Nephron progenitor cell (in vitro differentiated cells): ENCODE measurements around the gene RB1.

ENCODE experiments used
- DNase-seq: peaks from one replicate; pipeline ENCODE4 v3.0.0; 2021
- H3K27ac Mint-ChIP-seq: 2 replicates; pipeline ENCODE4 v1.8.0; 2021; ENCODE audit warnings: mild to moderate bottlenecking, moderate library complexity, mixed read lengths
- H3K27me3 Mint-ChIP-seq: 2 replicates; pipeline ENCODE4 v1.8.0; 2021; ENCODE audit warnings: mild to moderate bottlenecking, low read depth, mixed read lengths; ENCODE audit not compliant: poor library complexity
- H3K36me3 Mint-ChIP-seq: 2 replicates; pipeline ENCODE4 v1.8.0; 2021; ENCODE audit warnings: low read depth, mixed read lengths
- H3K4me1 Mint-ChIP-seq: 2 replicates; pipeline ENCODE4 v1.8.0; 2021; ENCODE audit warnings: mixed read lengths
- H3K4me3 Mint-ChIP-seq: 2 replicates; pipeline ENCODE4 v1.8.0; 2021; ENCODE audit warnings: mild to moderate bottlenecking, moderate library complexity, mixed read lengths
- H3K9me3 Mint-ChIP-seq: 2 replicates; pipeline ENCODE4 v1.8.0; 2021; ENCODE audit warnings: mild to moderate bottlenecking, moderate library complexity, mixed read lengths
- CTCF ChIP-seq: fragments of 200-600 bp; sonication (generic); IDR thresholded peaks from 2 replicates; pipeline ENCODE4 v1.5.0; 2021; ENCODE audit warnings: antibody characterized with exemption

Gene RB1

GRCh38 chr13:48266701-48267639 lies 36.6 kb upstream of the RB1 start:
- Mint-ChIP-seq H3K27me3 (no peaks in the 10 kb centered on the region), H3K4me1 (peaks cover 15% of the 10 kb centered on the region), H3K27ac (peak overlapping the region; percentile 2), H3K9me3 (no peaks in the 10 kb centered on the region), H3K4me3 (no peak overlapping the region), H3K36me3 (peaks cover 47% of the 10 kb centered on the region)
- no peak for DNase-seq
- TF ChIP-seq CTCF = no peak

DNA sequence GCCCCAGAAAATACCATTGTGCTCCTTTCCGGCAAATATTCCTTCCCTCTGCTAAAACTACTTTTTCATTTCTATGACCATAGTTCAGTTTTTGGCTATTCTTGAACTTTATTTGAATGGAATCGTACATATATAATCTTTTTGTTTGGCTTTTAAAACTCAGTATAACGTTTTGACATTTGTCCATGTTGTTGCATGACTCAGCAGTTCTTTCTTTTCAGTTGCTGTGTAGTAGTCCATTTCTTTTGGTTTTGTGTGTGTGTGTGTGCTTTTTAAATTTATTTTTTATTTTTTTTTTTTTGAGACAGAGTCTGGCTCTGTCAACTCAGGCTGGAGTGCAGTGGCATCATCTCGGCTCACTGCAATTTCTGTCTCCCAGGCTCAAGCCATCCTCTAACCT lies 35.5 kb upstream of the RB1 start:
- DNase-seq = no peak
- no peak for TF ChIP-seq CTCF
- Mint-ChIP-seq H3K27ac (no peak overlapping the region), H3K4me1 (peaks cover 15% of the 10 kb centered on the region), H3K4me3 (no peak overlapping the region), H3K9me3 (no peaks in the 10 kb centered on the region), H3K36me3 (peaks cover 36% of the 10 kb centered on the region), H3K27me3 (no peaks in the 10 kb centered on the region)

- Mint-ChIP-seq H3K27me3 (no peaks in the 10 kb centered on the region), H3K9me3 (no peaks in the 10 kb centered on the region), H3K4me3 (no peak overlapping the region), H3K27ac (no peak overlapping the region), H3K36me3 (peaks cover 11% of the 10 kb centered on the region), H3K4me1 (no peaks in the 10 kb centered on the region)
- TF ChIP-seq CTCF = no peak
- DNase-seq = no peak
Observed at GRCh38 chr13:48273346-48273745, 30.2 kb upstream of the RB1 start.

- Mint-ChIP-seq H3K27me3 (peaks cover 1% of the 10 kb centered on the region), H3K36me3 (no peaks in the 10 kb centered on the region), H3K4me3 (no peak overlapping the region), H3K9me3 (no peaks in the 10 kb centered on the region), H3K4me1 (no peaks in the 10 kb centered on the region), H3K27ac (no peak overlapping the region)
- no peak for DNase-seq
- no peak for TF ChIP-seq CTCF
Observed at GRCh38 chr13:48275507-48275906, 28.0 kb upstream of the RB1 start.

- H3K27ac Mint-ChIP-seq = no peak overlapping the region
- H3K4me1 Mint-ChIP-seq = no peaks in the 10 kb centered on the region
- no peaks in the 10 kb centered on the region for H3K36me3 Mint-ChIP-seq
- TF ChIP-seq CTCF = no peak
- H3K27me3 Mint-ChIP-seq = peaks cover 4% of the 10 kb centered on the region
- no peak overlapping the region for H3K4me3 Mint-ChIP-seq
- no peak for DNase-seq
- no peaks in the 10 kb centered on the region for H3K9me3 Mint-ChIP-seq
Observed at GRCh38 chr13:48278806-48279205, 24.7 kb upstream of the RB1 start.

DNA sequence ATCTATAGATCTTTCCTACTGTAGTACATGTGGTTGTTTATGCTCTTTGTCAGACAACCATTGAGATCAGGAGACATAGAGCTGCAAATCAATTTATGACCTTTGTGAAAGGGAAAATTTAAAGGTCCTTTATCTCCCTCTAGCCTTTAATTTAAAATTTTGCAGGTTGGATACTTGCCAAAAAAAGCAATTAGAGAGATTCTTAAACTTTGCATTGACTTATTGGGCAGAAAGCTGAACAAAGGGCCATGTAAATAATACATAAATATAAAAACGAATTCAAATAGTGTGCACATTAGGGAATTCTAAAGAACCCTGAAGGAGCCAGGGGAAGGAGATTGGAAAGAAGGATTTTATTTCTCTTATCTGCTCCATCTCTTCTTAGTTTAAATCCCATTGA lies 22.0 kb upstream of the RB1 start:
- peaks cover 5% of the 10 kb centered on the region for H3K4me1 Mint-ChIP-seq
- no peaks in the 10 kb centered on the region for H3K9me3 Mint-ChIP-seq
- no peaks in the 10 kb centered on the region for H3K36me3 Mint-ChIP-seq
- H3K27ac Mint-ChIP-seq = no peak overlapping the region
- no peak for TF ChIP-seq CTCF
- peaks cover 4% of the 10 kb centered on the region for H3K27me3 Mint-ChIP-seq
- no peak overlapping the region for H3K4me3 Mint-ChIP-seq
- DNase-seq = no peak
